Dedifferentiated amniotic fluid mesenchymal stem cell (primary cell): ENCODE measurements around the gene WFDC10A.
"Not testable (repeated sequence)": the region's sequence is repeated elsewhere in the genome, so short reads cannot be mapped to it uniquely, and the experiment has no call there.

Source experiments
- DNase-seq: peaks from one replicate; pipeline ENCODE4 v3.0.0-alpha.2; 2016; ENCODE audit errors: extremely low spot score

WFDC10A gene

DNA sequence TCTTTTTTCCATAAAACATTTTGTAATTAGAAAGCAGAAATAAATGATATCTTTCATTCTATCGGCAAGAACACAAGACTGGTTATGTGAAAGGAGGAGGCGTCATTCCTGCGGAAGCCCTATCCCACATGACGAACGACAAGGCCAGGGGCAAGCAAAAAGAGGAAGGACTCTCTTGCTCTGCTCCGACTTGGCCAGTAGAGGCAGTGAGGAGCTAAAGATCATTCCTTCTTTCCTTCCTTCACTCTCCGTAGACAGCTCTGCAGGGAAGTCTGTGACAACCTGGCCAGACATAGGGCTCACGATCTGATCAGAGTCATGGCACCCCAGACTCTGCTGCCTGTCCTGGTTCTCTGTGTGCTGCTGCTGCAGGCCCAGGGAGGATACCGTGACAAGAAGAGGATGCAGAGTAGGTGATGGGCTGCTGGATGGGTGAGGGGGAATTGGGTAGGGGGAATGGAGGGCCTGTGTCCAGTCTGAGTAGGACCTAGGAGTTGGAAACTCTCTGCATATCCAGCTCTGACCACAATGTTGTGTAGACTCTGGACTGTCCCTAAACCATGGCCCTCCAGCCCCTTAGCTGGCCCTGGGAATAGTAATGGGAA lies at the start of gene WFDC10A:
Gene WFDC10A, plus strand, starts transcription at position 244 of the 605 bp plus-strand sequence. Its CDS starts 75 bp downstream, at position 319.
- no peak for DNase-seq

DNA sequence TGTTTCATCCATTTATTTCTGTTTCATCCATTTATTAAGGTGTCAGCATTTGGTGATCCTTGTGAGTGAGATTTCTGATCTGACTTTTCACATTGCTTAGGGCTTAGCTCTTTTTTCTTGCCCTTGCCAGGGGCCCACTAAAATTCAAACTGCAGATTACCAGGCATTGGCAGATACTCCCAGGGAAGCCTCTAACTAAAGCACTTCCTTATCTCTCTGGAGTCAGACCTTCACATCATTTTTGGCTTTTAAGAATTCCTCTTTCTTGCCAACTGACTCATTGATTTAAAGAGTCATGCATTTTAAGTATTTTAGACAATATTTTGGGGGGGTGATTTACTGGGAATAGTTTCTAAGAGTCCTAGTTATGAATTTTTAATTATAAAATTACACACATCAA lies 47.8 kb upstream of the WFDC10A start:
- DNase-seq, result no peak

DNA sequence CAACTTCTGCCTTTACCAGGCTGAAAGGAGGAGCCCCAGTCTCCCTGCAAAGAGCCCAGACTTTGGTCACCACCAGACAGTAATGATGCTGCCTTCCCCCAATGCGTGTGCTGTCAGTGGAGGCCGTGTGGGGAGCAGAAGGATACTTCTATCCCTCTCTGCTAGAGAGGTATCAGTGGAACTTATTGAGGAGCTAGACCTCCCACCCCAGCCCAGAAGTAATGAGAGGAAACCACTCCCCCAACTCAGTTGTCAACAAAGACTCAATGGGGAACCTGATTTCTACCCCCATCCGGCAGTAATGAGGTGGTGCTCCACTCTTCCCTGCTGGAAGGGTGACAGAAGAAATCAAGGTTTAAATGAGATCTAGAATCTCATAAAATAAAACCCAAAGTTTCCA lies 46.0 kb upstream of the WFDC10A start:
- DNase-seq, result no peak

DNA sequence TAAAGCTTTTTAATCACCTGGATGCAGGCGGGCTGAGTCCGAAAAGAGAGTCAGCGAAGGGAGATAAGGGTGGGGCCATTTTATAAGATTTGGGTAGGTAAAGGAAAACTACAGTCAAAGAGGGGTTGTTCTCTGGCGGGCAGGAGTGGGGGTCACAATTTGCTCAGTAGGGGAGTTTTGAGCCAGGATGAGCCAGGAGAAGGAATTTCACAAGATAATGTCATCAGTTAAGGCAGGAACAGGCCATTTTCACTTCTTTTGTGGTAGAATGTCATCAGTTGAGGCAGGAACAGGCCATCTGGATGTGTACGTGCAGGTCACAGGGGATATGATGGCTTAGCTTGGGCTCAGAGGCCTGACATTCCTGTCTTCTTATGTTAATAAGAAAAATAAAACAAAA lies 45.2 kb upstream of the WFDC10A start:
- not testable (repeated sequence) for DNase-seq

DNA sequence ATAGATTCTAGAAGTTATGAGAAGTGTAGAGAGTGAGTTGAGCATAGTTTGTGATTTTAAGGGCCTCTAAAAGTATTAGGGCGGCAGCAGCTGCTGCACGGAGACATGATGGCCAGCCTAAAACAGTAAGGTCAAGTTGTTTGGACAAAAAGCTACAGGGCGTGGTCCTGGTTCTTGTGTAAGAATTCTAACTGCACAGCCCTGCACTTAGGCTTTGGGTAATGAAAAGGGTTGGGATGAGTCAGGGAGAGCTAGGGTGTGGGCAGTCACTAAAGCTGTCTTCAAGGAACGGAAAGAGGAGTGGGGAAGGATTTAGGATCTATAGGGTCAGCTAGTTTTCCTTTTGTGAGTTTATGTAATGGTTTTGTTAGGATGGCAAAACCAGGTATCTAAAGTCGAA lies 43.6 kb upstream of the WFDC10A start:
- DNase-seq, result not testable (repeated sequence)

DNA sequence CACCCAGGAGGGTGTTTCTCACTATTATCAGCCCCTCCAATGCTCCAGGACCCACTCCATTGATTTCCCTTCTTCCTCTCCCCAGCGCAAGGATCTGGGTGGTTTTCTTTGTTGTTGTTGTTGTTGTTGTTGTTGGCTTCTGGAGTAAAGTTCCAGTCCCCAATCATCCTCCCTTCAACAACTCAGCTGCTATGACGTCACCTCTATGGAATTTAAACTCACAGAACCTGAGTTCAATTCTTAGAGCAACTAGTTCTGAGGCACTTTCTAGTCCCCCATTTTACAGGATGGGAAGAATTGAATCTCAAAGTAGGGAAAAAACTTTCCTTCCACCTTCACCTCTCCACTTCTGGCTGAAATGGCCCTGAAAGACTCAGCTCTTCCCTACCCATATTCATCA lies 40.7 kb upstream of the WFDC10A start:
- DNase-seq, result no peak

DNA sequence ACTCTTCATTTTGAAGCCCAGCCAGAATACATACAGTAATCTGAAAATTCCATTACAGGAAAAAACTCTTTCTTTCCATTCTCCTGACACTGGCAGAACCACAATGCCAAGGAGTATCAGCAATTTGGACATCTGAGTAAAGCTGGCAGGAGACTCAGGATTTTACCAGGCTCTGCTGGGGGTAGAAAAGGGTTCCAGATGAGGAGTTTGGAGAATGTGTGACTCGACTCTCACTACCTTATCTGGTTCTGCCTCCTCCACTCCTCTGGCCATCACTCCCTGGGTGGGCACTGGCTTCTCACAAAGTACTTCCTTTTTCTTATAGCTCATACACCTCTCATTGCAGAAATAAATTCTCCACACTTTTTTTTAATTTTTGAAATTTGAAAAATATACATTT lies 39.8 kb upstream of the WFDC10A start:
- DNase-seq, result no peak

DNA sequence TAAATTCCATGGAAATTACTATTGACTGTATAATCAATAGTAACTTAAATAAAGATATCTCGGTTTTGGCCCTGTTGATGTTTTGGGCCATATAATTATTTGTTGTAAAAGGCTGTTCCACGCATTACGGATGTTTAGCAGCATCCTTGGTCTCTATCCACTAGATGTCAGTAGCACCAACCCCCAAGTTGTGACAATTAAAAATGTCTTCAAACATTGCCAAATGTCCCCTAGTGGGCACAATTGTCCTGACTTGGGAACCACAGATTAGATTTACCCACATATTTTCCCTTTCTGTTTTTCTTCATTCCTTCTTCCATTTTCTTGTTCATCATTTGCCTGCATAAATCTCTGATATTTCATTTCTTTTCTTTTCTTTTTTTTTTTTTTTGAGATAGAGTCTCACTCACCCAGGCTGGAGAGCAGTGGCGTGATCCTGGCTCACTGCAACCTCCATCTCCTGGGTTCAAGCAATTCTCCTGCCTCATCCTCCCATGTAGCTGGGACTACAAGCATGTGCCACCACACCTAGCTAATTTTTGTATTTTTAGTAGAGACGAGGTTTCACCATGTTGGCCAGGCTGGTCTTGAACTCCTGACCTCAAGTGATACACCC lies 36.9 kb upstream of the WFDC10A start:
- DNase-seq, result no peak

DNA sequence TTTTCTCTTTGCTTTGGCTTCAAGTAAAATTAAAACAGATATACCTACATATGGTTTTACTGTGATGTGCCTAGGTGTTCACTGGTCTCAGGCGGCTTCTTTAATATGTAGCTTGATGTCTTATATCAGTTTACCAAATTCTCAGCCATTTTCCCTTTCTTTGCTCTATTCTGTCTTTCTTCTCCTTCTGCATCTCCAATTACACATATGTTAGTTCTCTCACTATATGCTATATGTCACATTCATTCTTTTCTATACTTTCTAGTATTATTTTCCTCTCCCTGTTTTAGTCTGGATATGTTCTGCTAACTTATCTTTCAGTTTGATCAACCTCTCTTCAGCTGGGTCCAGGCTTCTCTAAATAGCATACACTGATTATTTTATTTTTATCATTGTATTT lies 36.0 kb upstream of the WFDC10A start:
- no peak for DNase-seq

DNA sequence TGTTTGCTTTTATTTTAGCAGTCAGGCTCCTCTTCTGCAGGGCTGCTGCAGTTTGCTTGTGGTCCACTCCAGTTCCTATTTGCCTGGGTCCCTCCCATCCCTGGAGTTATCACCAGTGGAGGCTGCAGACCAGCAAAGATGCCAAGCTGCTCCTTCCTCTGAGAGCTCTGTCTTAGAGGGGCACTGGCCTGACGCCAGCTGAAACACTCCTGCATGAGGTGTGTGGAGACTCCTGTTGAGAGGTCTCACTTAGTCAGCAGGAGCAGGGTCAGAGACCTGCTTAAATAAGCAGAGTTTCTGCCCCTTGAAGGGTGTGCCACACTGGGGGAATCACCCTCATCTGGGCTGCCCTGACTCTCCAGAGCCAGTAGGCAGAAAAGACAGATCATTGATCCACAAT lies 34.3 kb upstream of the WFDC10A start:
- no peak for DNase-seq

DNA sequence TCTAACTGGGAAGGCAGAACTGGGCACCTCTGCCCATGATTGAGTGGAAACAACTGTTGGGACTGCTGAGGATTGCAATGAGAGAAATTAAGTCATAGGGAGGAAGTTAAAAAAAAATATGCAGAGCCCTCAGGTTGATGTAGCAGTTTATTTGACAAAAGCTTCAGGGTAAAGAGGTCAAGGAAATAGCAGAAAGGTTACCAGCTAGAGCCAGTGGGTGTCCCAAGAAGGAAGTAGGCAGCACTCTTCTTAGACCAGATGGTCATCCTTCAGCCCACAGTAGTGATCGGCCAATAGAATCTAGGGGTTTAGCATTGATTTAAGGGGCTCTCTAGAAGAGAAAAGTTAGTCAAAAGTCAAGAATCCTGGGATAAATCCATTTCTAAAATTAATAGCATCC lies 21.7 kb upstream of the WFDC10A start:
- no peak for DNase-seq

DNA sequence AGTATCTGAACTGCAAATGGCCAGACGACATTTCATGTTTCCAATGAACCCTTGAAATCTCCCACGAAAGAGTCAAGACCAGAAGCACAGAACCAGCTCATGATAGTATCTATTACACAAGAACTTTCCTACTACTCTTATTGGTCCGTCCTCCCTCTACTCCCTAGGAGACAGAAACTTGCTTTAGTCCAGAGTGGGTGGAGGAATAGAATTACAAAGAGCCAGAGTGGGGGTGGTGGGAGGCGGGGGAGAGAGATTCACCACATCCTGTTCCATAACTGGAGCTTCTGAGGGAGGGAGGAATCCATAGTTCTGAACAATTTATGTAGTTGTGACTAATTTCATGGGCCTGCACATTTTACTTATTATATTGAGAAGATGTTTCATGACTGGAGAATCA lies 18.5 kb upstream of the WFDC10A start:
- DNase-seq, result no peak

DNA sequence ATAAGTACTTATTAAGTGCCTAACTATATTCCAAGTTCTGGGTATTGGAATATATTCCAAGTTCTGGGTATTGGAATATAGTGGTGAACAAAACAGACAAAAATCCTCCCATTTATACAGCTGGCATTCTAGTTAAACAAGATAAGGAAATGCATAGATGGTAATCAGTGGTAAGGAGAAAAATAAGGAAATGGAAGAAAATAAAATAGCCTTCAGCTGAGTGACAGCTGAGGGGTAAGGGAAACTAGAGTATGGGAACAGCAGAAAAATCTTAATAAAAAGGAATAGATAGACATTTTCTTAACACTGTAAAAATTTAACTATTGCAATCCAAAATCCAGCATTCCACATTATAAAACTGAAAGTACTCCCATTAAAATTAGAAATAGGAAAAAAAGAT lies 17.2 kb upstream of the WFDC10A start:
- no peak for DNase-seq

DNA sequence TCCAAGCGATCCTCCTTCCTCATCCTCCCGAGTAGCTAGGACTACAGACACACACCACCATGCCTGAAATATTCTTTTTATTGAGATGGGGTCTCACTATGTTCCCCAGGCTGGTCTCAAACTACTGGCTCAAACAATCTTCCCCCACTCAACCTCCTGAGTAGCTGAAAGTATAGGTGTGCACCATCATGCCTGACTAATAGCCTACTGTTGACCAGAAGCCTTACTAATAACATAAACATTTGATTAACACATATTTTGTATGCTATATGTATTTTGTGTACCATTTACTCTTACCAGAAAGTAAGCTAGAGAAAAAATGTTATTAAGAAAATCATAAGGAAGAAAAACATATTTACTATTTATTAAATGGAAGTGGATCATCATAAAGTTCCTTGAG lies 11.9 kb upstream of the WFDC10A start:
- no peak for DNase-seq

DNA sequence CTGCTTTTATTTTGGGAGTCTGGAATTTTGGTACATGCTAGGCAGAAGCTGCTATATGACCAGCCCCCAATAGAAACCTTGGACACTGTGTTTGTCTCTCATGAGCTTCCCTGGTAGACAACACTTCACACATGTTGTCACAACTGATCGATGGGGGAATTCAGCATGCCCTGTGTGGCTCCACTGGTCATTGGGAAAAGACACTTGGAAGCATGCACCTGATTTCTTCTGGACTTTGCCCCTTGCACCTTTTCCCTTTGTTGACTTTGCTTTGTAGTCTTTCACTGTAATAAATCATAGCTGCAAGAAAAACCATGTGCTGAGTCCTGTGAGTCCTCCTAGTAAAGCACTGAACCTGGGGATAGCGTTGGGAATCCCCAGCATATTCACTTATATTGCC lies 7.9 kb upstream of the WFDC10A start:
- DNase-seq, result no peak

DNA sequence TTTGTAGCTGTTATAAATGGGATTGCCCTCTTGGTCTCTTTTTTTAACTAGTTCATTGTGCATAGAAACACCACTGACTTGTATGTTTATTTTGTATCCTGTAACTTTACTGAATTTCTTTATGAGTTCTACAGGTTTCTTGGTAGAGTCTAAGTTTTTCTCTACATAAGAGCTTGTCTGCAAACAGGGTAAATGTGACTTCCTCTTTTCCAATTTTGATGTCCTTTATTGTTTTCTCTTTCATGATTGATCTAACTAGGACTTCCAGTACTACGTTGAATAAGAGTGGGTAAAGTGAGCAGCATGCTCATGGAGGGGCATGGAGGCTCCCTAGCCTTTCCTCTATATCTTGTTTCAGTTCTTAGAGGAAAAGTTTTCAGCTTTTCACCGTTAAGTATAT lies 3.0 kb upstream of the WFDC10A start:
- no peak for DNase-seq

DNA sequence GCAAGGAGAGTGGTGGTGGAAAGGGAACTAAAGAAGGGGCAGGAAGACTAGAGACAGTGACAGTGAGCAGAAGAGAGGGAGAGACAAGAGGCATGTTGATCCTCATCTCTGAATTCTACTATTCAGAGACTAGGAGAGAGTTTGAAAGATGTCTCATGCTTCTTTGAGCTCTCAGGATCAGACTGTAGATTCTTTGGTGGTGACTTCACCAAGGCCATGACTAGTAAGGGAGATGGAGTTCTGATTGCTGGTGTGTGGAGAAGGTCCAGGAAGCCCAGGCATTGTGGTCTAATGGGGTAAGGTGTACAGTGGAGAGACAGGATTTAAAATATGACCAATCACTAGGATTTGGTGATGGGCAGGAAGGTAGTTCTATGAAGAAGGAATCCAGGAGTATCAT lies 832 bp downstream of the WFDC10A start:
- no peak for DNase-seq

DNA sequence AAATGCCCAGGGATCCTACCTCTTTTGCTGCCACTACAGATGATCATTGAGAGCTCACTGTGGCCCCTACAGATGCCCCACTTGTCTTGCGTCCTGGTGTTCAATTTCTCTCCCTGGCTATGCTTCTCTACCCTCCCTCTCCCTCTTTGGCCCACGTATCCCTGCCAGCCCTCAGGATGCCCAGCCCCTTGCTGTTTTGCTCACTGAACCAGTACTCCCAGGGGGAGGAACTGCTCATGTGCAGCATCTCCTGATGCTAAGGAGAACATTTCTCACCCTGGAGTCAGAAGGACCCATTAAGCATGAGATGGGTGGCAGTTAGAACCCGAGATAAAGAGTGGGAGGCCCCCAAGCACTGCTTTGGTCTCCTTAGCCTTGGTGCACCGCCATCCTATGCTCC lies 1.6 kb downstream of the WFDC10A start, which contains the start of gene WFDC9:
Gene WFDC9, minus strand, starts transcription at position 101 of the 400 bp plus-strand sequence. CDS start 21,103 bp downstream, outside the sequence.
- DNase-seq, result no peak

DNA sequence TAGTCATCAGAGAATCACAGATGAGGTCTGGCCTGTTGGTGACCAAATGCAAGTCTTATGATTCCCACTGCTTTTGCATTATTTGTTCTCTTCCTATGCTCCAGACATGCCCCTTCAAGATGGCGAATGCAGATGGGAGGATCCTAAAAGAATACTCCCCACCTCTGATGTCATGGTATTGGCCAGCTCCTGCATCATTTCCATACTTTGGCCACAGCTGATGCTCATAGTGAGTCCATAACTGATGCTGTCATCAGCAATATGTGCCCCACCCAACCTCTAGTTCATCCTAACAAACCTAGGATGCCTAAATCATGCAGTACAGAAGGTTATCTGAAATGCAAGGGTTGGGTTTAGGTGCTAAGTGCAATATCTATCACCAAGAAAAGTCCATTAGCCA lies 7.0 kb downstream of the WFDC10A start:
- DNase-seq, result no peak

DNA sequence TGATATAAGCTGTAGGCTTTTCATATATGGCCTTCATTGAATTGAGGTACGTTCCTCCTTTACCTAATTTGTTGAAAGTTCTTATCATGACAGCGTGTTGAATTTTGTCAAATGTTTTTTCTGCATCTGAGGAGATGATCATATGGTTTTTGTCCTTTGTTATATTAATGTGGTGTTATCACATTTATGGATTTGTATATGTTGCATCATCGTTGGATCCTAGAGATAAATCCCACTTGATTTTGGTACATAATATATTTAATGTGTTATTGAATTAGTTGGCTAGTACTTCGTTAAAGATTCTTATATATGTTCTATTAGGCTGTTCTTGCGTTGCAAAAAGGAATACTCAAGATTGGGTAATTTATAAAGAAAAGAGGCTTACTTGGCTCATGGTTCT lies 10.1 kb downstream of the WFDC10A start:
- no peak for DNase-seq

DNA sequence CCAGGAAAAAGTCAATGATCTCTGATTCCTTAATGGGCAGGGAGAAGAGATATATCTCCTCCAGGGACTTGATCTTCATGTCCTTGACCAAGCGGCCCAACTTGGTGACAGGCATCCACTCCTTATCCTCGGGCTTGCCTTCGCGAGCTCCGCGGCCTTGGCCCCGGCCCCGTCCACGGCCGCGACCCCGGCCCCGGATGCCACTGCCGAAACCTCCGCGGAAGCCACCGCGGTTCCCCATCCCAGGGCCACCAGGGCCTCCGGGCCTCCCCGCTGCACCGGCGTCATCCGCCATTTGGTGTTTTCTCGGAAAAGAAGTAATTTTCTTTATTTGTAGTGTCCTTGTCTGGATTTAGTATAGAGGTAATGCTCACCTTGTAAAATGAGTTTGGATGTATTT lies 11.5 kb downstream of the WFDC10A start:
- not testable (repeated sequence) for DNase-seq

DNA sequence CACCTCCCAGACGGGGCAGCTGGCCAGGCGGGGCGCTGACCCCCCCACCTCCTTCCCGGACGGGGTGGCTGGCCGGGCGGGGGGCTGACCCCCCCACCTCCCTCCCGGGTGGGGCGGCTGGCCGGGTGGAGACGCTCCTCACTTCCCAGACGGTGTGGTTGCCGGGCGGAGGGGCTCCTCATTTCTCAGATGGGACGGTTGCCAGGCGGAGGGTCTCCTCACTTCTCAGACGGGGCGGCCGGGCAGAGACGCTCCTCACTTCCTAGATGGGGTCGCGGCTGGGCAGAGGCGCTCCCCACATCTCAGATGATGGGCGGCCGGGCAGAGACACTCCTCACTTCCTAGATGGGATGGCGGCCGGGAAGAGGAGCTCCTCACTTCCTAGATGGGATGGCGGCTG lies 16.3 kb downstream of the WFDC10A start:
- not testable (repeated sequence) for DNase-seq

DNA sequence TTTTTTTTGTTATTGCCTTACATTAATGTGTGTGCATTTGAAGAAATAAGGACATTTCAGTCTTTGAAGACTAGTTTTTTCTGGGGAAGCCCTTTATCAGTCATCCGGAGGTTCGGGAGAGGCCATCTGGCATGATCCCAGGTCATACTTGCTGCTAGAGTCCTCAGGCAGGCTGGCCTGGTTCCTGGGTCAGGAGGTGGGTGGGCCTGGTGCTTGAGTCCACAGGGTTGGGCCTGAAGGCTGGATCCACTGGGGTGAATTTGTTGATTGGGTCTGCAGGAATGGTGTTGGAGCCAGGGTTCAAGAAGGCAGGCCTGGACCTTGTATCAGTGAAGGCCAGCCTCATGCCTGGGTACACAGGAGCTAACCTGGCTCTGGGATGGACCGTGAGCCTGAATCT lies 17.3 kb downstream of the WFDC10A start:
- no peak for DNase-seq
